Prostate gland (tissue), 2 donors: ENCODE results near the gene CAPS. TPM values are rescaled to one million over a fixed set of nuclear protein-coding genes. Genes with fewer than 3 reads are reported as not detected.

ENCODE experiments used
- DNase-seq: peaks from one replicate; pipeline ENCODE4 v3.0.0-alpha.2; 2019; ENCODE audit warnings: low spot score
- H3K27ac ChIP-seq, 2 donors: fragments of 200-600 bp; sonication (generic); 2 replicates each; pipeline ENCODE4 v1.5.1; 2017 to 2019
- H3K27me3 ChIP-seq: fragments of 200-600 bp; sonication (generic); replicated peaks from 2 replicates; pipeline ENCODE4 v1.5.1; 2019; ENCODE audit not compliant: insufficient read depth
- H3K36me3 ChIP-seq, 2 donors: fragments of 200-600 bp; sonication (generic); 1 replicate in 1 of 2; 2 replicates in 1 of 2; pipeline versions ENCODE4 v1.5.1 to v1.8.1; 2017 to 2019
- H3K4me1 ChIP-seq: fragments of 200-600 bp; sonication (generic); replicated peaks from 2 replicates; pipeline ENCODE4 v1.5.1; 2019
- H3K4me3 ChIP-seq, 2 donors: fragments of 200-600 bp; sonication (generic); 2 replicates each; pipeline ENCODE4 v1.5.1; 2017 to 2019
- H3K9me3 ChIP-seq: fragments of 200-600 bp; sonication (generic); 2 replicates; pipeline ENCODE4 v1.5.1; 2017
- POLR2A ChIP-seq: fragments of 450-650 bp; IDR thresholded peaks from one replicate; pipeline ENCODE4 v1.6.1; 2016; ENCODE audit warnings: antibody characterized with exemption, mild to moderate bottlenecking
- POLR2AphosphoS5 ChIP-seq: sonication (generic); formaldehyde crosslinking; IDR thresholded peaks from one replicate; pipeline ENCODE4 v1.6.1; 2017; ENCODE audit warnings: antibody characterized with exemption
- WGBS: methylation state at CpG from one replicate; pipeline ENCODE4 v1.1.5; 2018; 5-methylcytosine and 5-hydroxymethylcytosine counted together
- intact Hi-C: fragments of 100-400 bp; cut with DNase I; formaldehyde crosslinking; loops from one replicate; pipeline ENCODE4 v1.14.2; 2022
- total RNA-seq, 2 donors: library from RNA; depleted of rRNA; stranded (reverse); fragments of >200 nt; gene quantifications; one replicate each; pipeline ENCODE4 v1.1.0, GENCODE V29; 2016
- TF ChIP-seq, protein P1 (sequence below), 4 experiments: fragments of 200-600 bp in 2 of 4; fragments of 450-650 bp in 2 of 4; sonication (generic) in 2 of 4; IDR thresholded peaks; 1 replicate in 3 of 4; 2 replicates in 1 of 4; pipeline ENCODE4 v1.5.1; 2016 to 2019; ENCODE audit warnings: antibody characterized with exemption in 4 of 4, mild to moderate bottlenecking in 2 of 4, moderate library complexity in 2 of 4

Gene CAPS
- total RNA-seq, 2 donors from 2014 or later: 27.9 to 36.8 TPM

DNA sequence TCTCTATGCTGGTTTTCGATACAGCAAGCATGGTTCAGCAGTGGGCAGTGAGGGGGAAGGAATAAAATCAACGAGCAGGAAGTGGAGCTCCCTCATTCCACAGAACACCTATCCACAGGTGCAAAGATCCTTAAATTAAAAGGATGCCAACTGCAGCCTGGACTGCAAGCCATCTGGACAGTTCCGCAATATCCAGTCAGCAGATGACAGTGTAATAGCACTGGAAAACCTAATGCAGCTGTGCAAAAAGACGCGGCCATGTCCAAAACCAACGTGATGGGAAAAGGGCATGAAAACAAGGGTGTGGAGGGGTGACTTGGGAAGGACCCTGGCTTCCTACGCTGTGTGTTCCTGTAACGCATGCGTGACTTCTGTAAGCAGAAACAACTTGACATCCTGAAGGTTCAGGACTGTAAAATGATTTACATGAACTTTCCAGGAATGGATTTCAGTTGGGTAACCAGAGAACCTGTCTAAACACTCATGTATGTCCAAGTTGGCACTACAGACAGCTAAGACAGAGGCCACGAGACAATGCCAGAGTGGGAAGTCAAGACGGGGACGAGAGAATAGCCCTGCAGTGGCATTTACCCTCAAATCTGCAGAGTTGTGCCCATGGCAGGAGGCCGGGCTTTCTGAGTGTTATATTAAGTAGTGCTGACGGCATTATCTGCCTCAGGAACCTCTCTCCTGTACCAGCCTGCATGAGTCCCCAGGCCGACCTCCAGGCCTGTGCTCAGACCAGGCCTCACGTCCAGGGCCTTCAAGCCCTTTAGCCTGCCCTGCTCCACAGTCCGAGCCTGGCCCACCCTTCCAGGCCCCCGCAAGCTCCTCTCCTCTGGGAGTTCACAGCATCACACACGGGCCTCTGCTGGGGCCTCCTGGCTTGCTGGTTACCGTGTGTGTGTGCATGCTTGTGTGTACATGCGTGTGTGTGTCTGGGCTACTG, 26.5 kb downstream of the CAPS start:
- Histone ChIP-seq H3K27me3 (no peaks in the 10 kb centered on the region), H3K4me3 (no peak overlapping the region), H3K4me1 (peaks cover 11% of the 10 kb centered on the region), H3K27ac (no peak overlapping the region), H3K9me3 (no peaks in the 10 kb centered on the region), H3K36me3 (peaks cover 0 to 4% of the 10 kb centered on the region in 2 donors)
- WGBS: 85% methylated on average over 21 of the region's 21 CpGs
- intact Hi-C loops: no loop called here
- TF ChIP-seq POLR2A (no peak), POLR2AphosphoS5 (no peak)
- TF ChIP-seq, protein P1, sequence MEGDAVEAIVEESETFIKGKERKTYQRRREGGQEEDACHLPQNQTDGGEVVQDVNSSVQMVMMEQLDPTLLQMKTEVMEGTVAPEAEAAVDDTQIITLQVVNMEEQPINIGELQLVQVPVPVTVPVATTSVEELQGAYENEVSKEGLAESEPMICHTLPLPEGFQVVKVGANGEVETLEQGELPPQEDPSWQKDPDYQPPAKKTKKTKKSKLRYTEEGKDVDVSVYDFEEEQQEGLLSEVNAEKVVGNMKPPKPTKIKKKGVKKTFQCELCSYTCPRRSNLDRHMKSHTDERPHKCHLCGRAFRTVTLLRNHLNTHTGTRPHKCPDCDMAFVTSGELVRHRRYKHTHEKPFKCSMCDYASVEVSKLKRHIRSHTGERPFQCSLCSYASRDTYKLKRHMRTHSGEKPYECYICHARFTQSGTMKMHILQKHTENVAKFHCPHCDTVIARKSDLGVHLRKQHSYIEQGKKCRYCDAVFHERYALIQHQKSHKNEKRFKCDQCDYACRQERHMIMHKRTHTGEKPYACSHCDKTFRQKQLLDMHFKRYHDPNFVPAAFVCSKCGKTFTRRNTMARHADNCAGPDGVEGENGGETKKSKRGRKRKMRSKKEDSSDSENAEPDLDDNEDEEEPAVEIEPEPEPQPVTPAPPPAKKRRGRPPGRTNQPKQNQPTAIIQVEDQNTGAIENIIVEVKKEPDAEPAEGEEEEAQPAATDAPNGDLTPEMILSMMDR (IDR thresholded peaks at IDR 0.05): no peak
- DNase-seq: no peak

DNA sequence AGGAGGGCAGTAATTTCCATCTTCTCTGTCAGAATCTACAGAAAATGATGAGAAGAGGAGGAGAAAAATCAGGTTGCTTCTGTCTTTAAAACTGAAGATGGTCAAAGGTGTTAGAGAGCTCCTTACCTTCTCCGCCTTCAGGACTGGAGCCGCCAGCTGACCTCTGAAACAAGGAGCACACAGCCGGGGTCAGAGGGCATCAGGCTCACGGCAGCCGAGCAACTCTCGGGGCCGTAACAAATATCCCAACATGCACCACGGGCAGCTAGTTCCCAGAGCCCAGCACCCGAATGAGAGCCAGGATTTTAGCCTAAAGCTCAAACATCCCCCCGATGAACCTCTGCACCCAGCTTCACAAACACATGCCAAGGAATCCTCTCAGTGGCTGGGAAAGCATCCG, 27.6 kb downstream of the CAPS start:
- Histone ChIP-seq H3K36me3 (peaks cover 0 to 4% of the 10 kb centered on the region in 2 donors), H3K4me3 (no peak overlapping the region), H3K27me3 (no peaks in the 10 kb centered on the region), H3K27ac (no peak overlapping the region), H3K4me1 (peaks cover 7% of the 10 kb centered on the region), H3K9me3 (no peaks in the 10 kb centered on the region)
- TF ChIP-seq POLR2A (no peak), POLR2AphosphoS5 (no peak)
- TF ChIP-seq, protein P1 (IDR thresholded peaks at IDR 0.05): no peak
- no peak for DNase-seq
- 89% methylated on average over 11 of the region's 11 CpGs for WGBS
- intact Hi-C loops: no loop called here

DNA sequence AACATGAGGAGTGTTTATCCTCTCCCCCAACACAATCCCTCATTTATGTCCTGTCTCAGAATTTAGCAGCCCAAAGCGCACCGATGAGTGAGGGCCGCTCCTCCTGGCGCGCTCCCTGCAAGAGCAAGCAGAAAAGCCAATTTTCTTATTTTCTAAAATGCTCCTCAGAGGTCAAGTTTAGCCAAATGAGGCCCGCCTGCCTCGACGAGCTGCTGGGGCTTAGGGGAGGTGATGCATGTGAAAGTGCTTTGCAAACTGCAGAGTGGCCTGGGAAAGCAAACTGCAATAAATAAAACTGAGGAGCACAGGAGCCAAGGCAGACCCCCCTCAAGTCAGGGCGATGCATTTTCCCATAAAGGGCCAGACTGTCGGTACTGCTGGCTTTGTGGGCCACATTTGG, 29.0 kb downstream of the CAPS start:
- TF ChIP-seq, protein P1 (IDR thresholded peaks at IDR 0.05): no peak
- TF ChIP-seq POLR2AphosphoS5 (no peak), POLR2A (no peak)
- Histone ChIP-seq H3K4me3 (no peak overlapping the region), H3K36me3 (peaks cover 0 to 4% of the 10 kb centered on the region in 2 donors), H3K27ac (no peak overlapping the region), H3K27me3 (no peaks in the 10 kb centered on the region), H3K9me3 (no peaks in the 10 kb centered on the region), H3K4me1 (no peaks in the 10 kb centered on the region)
- intact Hi-C loops: no loop called here
- 70% methylated on average over 10 of the region's 10 CpGs for WGBS
- DNase-seq: no peak

DNA sequence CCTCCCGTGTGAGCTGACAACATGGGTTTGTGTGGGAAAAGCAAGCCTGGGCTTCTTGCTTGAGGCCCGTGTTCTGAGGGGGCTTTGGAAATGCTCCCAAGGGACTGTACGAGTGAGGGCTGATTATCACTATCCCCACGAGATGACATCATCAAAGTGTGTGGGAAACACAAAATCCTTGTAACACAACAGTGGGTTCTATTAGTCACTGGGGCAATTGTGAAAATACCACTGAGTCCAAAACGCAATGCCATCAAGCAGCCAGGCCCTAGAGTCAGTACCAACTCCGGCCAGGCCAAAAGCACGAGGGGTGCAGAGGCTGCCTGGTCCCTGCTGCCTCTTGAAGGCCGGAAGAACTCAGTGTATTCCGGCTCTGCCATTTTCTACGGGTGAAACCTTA, 29.6 kb downstream of the CAPS start:
- Histone ChIP-seq H3K4me1 (no peaks in the 10 kb centered on the region), H3K4me3 (no peak overlapping the region)

More for the DNA sequence above, 29.6 kb downstream of the CAPS start:
- Histone ChIP-seq H3K9me3 (no peaks in the 10 kb centered on the region), H3K36me3 (peaks cover 0 to 4% of the 10 kb centered on the region in 2 donors), H3K27me3 (no peaks in the 10 kb centered on the region), H3K27ac (no peak overlapping the region)
- TF ChIP-seq POLR2AphosphoS5 (no peak), POLR2A (no peak)
- TF ChIP-seq, protein P1 (IDR thresholded peaks at IDR 0.05): no peak
- DNase-seq: no peak
- WGBS: 81% methylated on average over 10 of the region's 10 CpGs
- intact Hi-C loops: no loop called here
